Activated naive CD4-positive, alpha-beta T cell treated with anti-CD3 and anti-CD28 coated beads, Interleukin-2, amount 50 U/mL, for 24 hours (primary cell): ENCODE measurements around the gene IVNS1ABP.
A peak's percentile ranks its signal among the peaks of the same experiment; 100 is the strongest.

Experiments
- H3K27ac Mint-ChIP-seq: one replicate; pipeline ENCODE4 v1.8.0; 2021; ENCODE audit warnings: mild to moderate bottlenecking, mixed read lengths
- H3K27me3 Mint-ChIP-seq: one replicate; pipeline ENCODE4 v1.8.0; 2021; ENCODE audit warnings: mixed read lengths
- H3K36me3 Mint-ChIP-seq: one replicate; pipeline ENCODE4 v1.8.0; 2021; ENCODE audit warnings: mixed read lengths
- H3K4me1 Mint-ChIP-seq: one replicate; pipeline ENCODE4 v1.8.0; 2021; ENCODE audit warnings: mixed read lengths
- H3K4me3 Mint-ChIP-seq: one replicate; pipeline ENCODE4 v1.8.0; 2021; ENCODE audit warnings: mild to moderate bottlenecking, mixed read lengths
- H3K9me3 Mint-ChIP-seq: one replicate; pipeline ENCODE4 v1.8.0; 2021; ENCODE audit warnings: mixed read lengths

IVNS1ABP gene

GRCh38 chr1:185316163-185317033, 645 bp downstream of the IVNS1ABP start:
- no peaks in the 10 kb centered on the region for H3K27me3 Mint-ChIP-seq
- H3K4me3 Mint-ChIP-seq = peak overlapping the region; percentile 97
- peaks cover 4% of the 10 kb centered on the region for H3K36me3 Mint-ChIP-seq
- peaks cover 61% of the 10 kb centered on the region for H3K4me1 Mint-ChIP-seq
- H3K9me3 Mint-ChIP-seq = no peaks in the 10 kb centered on the region
- peak overlapping the region; percentile 97 for H3K27ac Mint-ChIP-seq

GRCh38 chr1:185315445-185316071, 1.5 kb downstream of the IVNS1ABP start:
- H3K4me1 Mint-ChIP-seq = peaks cover 68% of the 10 kb centered on the region
- H3K27ac Mint-ChIP-seq = peak overlapping the region; percentile 97
- peaks cover 6% of the 10 kb centered on the region for H3K36me3 Mint-ChIP-seq
- H3K4me3 Mint-ChIP-seq = peak overlapping the region; percentile 97
- H3K27me3 Mint-ChIP-seq = no peaks in the 10 kb centered on the region
- no peaks in the 10 kb centered on the region for H3K9me3 Mint-ChIP-seq

GRCh38 chr1:185314411-185314810, 2.6 kb downstream of the IVNS1ABP start:
- Mint-ChIP-seq H3K9me3 (no peaks in the 10 kb centered on the region), H3K4me1 (peaks cover 68% of the 10 kb centered on the region), H3K27me3 (no peaks in the 10 kb centered on the region), H3K4me3 (peak overlapping the region; percentile 97), H3K36me3 (peaks cover 6% of the 10 kb centered on the region), H3K27ac (peak overlapping the region; percentile 87)

GRCh38 chr1:185312361-185313138, 4.5 kb downstream of the IVNS1ABP start:
- H3K4me1 Mint-ChIP-seq = peaks cover 56% of the 10 kb centered on the region
- peak overlapping the region; percentile 97 for H3K4me3 Mint-ChIP-seq
- no peaks in the 10 kb centered on the region for H3K9me3 Mint-ChIP-seq
- peak overlapping the region; percentile 86 for H3K27ac Mint-ChIP-seq
- H3K27me3 Mint-ChIP-seq = no peaks in the 10 kb centered on the region
- H3K36me3 Mint-ChIP-seq = peaks cover 12% of the 10 kb centered on the region

GRCh38 chr1:185311589-185312225, 5.3 kb downstream of the IVNS1ABP start:
- Mint-ChIP-seq H3K36me3 (peaks cover 14% of the 10 kb centered on the region), H3K4me1 (peaks cover 58% of the 10 kb centered on the region), H3K4me3 (peak overlapping the region; percentile 43), H3K27ac (no peak overlapping the region), H3K27me3 (no peaks in the 10 kb centered on the region), H3K9me3 (no peaks in the 10 kb centered on the region)

GRCh38 chr1:185309566-185309965, 7.5 kb downstream of the IVNS1ABP start:
- H3K4me3 Mint-ChIP-seq = no peak overlapping the region
- H3K27me3 Mint-ChIP-seq = no peaks in the 10 kb centered on the region
- H3K27ac Mint-ChIP-seq = no peak overlapping the region
- H3K36me3 Mint-ChIP-seq = peaks cover 24% of the 10 kb centered on the region
- H3K9me3 Mint-ChIP-seq = no peaks in the 10 kb centered on the region
- H3K4me1 Mint-ChIP-seq = peaks cover 55% of the 10 kb centered on the region

GRCh38 chr1:185308126-185308525, 8.9 kb downstream of the IVNS1ABP start:
- peak overlapping the region; percentile 83 for H3K27ac Mint-ChIP-seq
- H3K27me3 Mint-ChIP-seq = no peaks in the 10 kb centered on the region
- no peaks in the 10 kb centered on the region for H3K9me3 Mint-ChIP-seq
- H3K4me3 Mint-ChIP-seq = no peak overlapping the region
- H3K36me3 Mint-ChIP-seq = peaks cover 30% of the 10 kb centered on the region
- H3K4me1 Mint-ChIP-seq = peaks cover 44% of the 10 kb centered on the region

- peaks cover 30% of the 10 kb centered on the region for H3K4me1 Mint-ChIP-seq
- H3K27me3 Mint-ChIP-seq = no peaks in the 10 kb centered on the region
- no peak overlapping the region for H3K4me3 Mint-ChIP-seq
- H3K36me3 Mint-ChIP-seq = peaks cover 30% of the 10 kb centered on the region
- H3K9me3 Mint-ChIP-seq = no peaks in the 10 kb centered on the region
- no peak overlapping the region for H3K27ac Mint-ChIP-seq
Measured at GRCh38 chr1:185305419-185305818, 11.6 kb downstream of the IVNS1ABP start.

GRCh38 chr1:185300152-185300551, 16.9 kb downstream of the IVNS1ABP start:
- Mint-ChIP-seq H3K36me3 (peaks cover 32% of the 10 kb centered on the region), H3K4me3 (no peak overlapping the region), H3K27me3 (no peaks in the 10 kb centered on the region), H3K4me1 (peaks cover 25% of the 10 kb centered on the region), H3K9me3 (no peaks in the 10 kb centered on the region), H3K27ac (no peak overlapping the region)

- Mint-ChIP-seq H3K27ac (no peak overlapping the region), H3K27me3 (no peaks in the 10 kb centered on the region), H3K4me1 (peaks cover 25% of the 10 kb centered on the region), H3K36me3 (peaks cover 29% of the 10 kb centered on the region), H3K9me3 (no peaks in the 10 kb centered on the region), H3K4me3 (no peak overlapping the region)
Measured at GRCh38 chr1:185297982-185298381, 19.1 kb downstream of the IVNS1ABP start.

- Mint-ChIP-seq H3K4me3 (no peak overlapping the region), H3K27ac (no peak overlapping the region), H3K4me1 (peaks cover 29% of the 10 kb centered on the region), H3K9me3 (no peaks in the 10 kb centered on the region), H3K36me3 (peaks cover 28% of the 10 kb centered on the region), H3K27me3 (no peaks in the 10 kb centered on the region)
Measured at GRCh38 chr1:185295091-185295490, 22.0 kb downstream of the IVNS1ABP start.

- Mint-ChIP-seq H3K4me3 (no peak overlapping the region), H3K27me3 (no peaks in the 10 kb centered on the region), H3K27ac (peak overlapping the region; percentile 56), H3K9me3 (no peaks in the 10 kb centered on the region), H3K36me3 (peaks cover 26% of the 10 kb centered on the region), H3K4me1 (peaks cover 33% of the 10 kb centered on the region)
Measured at GRCh38 chr1:185293967-185294542, 23.0 kb downstream of the IVNS1ABP start.

- no peaks in the 10 kb centered on the region for H3K9me3 Mint-ChIP-seq
- H3K27ac Mint-ChIP-seq = no peak overlapping the region
- H3K27me3 Mint-ChIP-seq = no peaks in the 10 kb centered on the region
- peaks cover 21% of the 10 kb centered on the region for H3K36me3 Mint-ChIP-seq
- H3K4me3 Mint-ChIP-seq = no peak overlapping the region
- peaks cover 42% of the 10 kb centered on the region for H3K4me1 Mint-ChIP-seq
Measured at GRCh38 chr1:185292237-185292636, 24.8 kb downstream of the IVNS1ABP start.

GRCh38 chr1:185291652-185292051, 25.4 kb downstream of the IVNS1ABP start:
- peaks cover 22% of the 10 kb centered on the region for H3K36me3 Mint-ChIP-seq
- H3K4me3 Mint-ChIP-seq = no peak overlapping the region

GRCh38 chr1:185291159-185291558, 25.9 kb downstream of the IVNS1ABP start:
- Mint-ChIP-seq H3K27ac (no peak overlapping the region), H3K4me1 (peaks cover 44% of the 10 kb centered on the region), H3K4me3 (no peak overlapping the region), H3K9me3 (no peaks in the 10 kb centered on the region), H3K27me3 (no peaks in the 10 kb centered on the region), H3K36me3 (peaks cover 22% of the 10 kb centered on the region)

More at GRCh38 chr1:185291652-185292051, 25.4 kb downstream of the IVNS1ABP start:
- no peaks in the 10 kb centered on the region for H3K27me3 Mint-ChIP-seq
- peak overlapping the region; percentile 41 for H3K27ac Mint-ChIP-seq
- H3K9me3 Mint-ChIP-seq = no peaks in the 10 kb centered on the region
- peaks cover 44% of the 10 kb centered on the region for H3K4me1 Mint-ChIP-seq
